Vagina (tissue), 2 donors: ENCODE measurements around the gene ANKRD30B.

Source experiments
- CTCF ChIP-seq, 3 experiments: fragments of 450-650 bp in 2 of 3; fragments of 200-600 bp in 1 of 3; sonication (generic) in 1 of 3; IDR thresholded peaks; one replicate each; pipeline ENCODE4 v1.5.1; 2017 to 2019; ENCODE audit warnings: antibody characterized with exemption in 3 of 3, mild to moderate bottlenecking in 2 of 3, moderate library complexity in 2 of 3
- POLR2A ChIP-seq, 2 donors: fragments of 450-650 bp; IDR thresholded peaks; one replicate each; pipeline ENCODE4 v1.6.1; 2017; ENCODE audit warnings: antibody characterized with exemption in 2 of 2, mild to moderate bottlenecking in 2 of 2, moderate library complexity in 2 of 2
- POLR2AphosphoS5 ChIP-seq, 2 donors: sonication (generic); formaldehyde crosslinking; IDR thresholded peaks; one replicate each; pipeline ENCODE4 v1.9.0; 2017; ENCODE audit warnings: antibody characterized with exemption in 2 of 2, mild to moderate bottlenecking in 2 of 2, low read depth in 1 of 2; ENCODE audit not compliant: insufficient read depth in 1 of 2

- TF ChIP-seq CTCF (IDR thresholded peaks at IDR 0.05) = no peak
- no peak for TF ChIP-seq POLR2A (IDR thresholded peaks at IDR 0.05)
- TF ChIP-seq POLR2AphosphoS5 (IDR thresholded peaks at IDR 0.05; ENCODE audit: insufficient read depth in 1 of 2, low read depth in 1 of 2) = no peak
Observed at GRCh38 chr18:14781671-14782070, 33.7 kb downstream of the ANKRD30B start.
